Activated CD4-positive, alpha-beta T cell treated with anti-CD3 and anti-CD28 coated beads, Interleukin-2, Interleukin-4, amounts not matched to agents 100 ng/mL and 50 ng/mL, durations not matched to agents 16 hours and 8 hours (primary cell): ENCODE results near the gene RYK.

ENCODE experiments used
- DNase-seq: peaks from one replicate; pipeline ENCODE4 v3.0.0-alpha.2; 2020; ENCODE audit warnings: low spot score

The RYK gene

GRCh38 chr3:134148534-134148933, 102.1 kb downstream of the RYK start:
- DNase-seq = no peak

DNA sequence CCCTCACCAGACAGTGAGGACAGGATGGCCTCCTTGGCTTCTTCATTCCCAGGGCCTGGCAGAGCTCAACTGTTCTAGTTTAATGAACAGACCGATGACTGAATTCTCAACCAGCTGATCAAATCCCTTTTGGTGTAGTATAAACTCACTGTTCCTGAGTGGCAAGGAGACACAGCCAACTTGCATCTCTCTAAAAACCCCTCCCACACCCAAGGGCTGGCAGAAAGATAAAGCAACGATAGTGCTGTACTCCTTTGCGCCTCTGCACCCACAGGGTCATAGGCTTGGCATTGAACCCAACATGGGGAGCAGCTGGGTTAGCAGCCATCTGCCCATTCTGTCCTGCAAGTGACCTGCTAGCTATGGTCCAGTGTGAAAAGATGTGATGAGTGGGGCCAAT, 103.2 kb downstream of the RYK start:
- DNase-seq = no peak

- no peak for DNase-seq
Measured at GRCh38 chr3:134146666-134147065, 104.0 kb downstream of the RYK start.

GRCh38 chr3:134145183-134145582, 105.5 kb downstream of the RYK start:
- no peak for DNase-seq

DNA sequence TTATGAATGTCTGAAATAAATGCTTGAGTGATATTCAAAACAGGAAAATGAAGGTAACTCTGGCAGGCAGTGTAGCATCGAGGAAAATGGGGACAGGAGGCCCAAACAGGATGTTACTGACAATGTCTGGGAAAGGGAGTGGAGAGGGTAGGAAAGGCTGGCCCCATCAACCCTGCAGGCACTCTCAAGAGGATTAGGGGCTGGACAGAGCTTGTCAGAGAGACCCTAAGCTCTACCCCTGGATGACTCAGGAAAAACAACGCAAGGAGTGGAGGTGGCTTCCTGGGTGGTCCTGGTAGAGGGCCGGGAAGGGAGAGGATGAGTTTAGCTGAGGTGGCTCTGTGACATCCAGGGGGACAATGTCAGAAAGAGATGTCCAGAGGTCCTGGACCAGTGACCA, 106.0 kb downstream of the RYK start:
- DNase-seq = no peak

GRCh38 chr3:134143828-134144401, 106.7 kb downstream of the RYK start:
- DNase-seq = no peak

GRCh38 chr3:134136604-134137003, 114.1 kb downstream of the RYK start:
- no peak for DNase-seq

DNA sequence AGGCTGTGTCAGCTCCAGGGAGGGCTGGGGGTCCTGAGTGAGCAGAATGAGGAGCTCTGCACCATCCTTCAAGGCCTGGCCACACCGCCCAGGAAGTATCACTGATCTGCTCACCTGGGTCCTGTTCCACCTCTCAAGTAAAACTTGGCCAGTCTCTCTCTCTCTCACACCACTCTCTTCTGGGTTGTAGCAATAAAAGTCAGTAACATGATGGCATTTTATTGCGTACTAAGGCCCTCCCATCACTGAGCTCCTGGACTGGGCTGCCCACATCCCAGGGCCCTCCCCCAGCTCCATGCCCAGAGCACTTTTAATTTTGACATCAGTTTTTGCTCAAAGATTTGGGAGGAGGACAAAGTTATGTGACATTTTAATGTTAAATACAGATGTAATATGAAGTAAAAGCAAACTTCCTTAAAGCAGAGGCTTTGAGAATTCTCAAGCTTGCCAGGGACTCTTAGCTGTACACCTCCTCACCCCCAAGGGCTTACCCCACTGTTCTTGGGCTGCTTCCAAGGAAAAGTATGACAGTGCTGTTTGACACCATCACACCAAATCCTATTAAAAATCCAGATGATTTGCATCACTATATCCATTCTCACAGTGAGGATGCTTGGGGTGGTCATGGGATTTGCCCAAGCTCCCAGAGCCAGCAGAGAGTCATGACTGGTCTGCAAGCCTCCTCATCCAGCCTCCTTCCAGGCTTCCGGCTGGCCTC, 115.8 kb downstream of the RYK start:
- no peak for DNase-seq

GRCh38 chr3:134134240-134134639, 116.4 kb downstream of the RYK start:
- DNase-seq = no peak

DNA sequence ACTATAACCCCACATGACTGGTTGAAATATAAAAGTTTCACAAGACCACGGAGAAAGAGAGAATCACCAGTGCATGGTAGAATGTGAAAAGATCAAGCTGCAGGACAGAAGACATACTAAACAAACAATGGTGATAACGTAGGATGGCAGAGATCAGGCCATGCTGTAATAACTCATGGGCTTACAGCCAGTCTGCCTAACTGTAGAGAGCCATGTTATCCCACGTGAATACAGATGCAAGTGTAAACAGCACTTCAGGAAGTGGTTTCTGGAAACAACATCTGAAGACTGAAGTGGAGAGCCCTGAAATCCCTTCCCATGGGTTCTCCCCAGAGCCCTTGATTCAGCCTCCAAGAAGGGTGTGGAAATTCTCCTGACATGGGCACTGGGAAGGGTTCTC, 117.7 kb downstream of the RYK start:
- no peak for DNase-seq

DNA sequence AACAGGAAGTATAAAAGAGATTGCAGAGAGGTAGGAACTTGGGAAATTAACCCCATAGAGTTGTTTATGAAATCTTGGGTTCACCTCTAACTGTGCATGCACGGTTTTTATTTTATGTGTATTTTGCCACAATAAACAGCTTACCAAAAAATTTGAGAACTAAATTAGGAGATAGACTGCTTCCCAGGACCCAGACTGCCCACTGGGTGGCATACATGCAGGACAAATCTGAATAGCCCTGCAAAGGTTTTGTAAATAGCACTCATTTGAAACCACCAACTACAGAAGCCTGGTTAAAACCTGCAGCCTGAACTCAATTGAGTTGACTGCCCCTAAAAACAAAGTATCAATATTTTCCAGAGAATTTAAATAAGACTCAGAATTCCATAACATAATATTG, 124.5 kb downstream of the RYK start:
- no peak for DNase-seq

GRCh38 chr3:134114726-134115125, 135.9 kb downstream of the RYK start:
- no peak for DNase-seq

GRCh38 chr3:134111616-134112015, 139.0 kb downstream of the RYK start:
- no peak for DNase-seq

GRCh38 chr3:134110963-134111362, 139.7 kb downstream of the RYK start:
- no peak for DNase-seq
